PFSK-1 (cell line): Measurements from ENCODE around the gene ZNF581.

Experiments used
- FOXP2 ChIP-seq: optimal IDR thresholded peaks from 2 replicates; pipeline ENCODE3; 2011; ENCODE audit warnings: borderline replicate concordance, control low read depth, inconsistent platforms; ENCODE audit not compliant: insufficient read depth; ENCODE audit errors: extremely low read length, extremely low read depth
- POLR2AphosphoS5 ChIP-seq: IDR thresholded peaks from 2 replicates; pipeline ENCODE4 v1.6.1; 2012; ENCODE audit warnings: low read depth, mild to moderate bottlenecking, control low read depth, low read length, moderate library complexity
- SIN3A ChIP-seq: IDR thresholded peaks from 2 replicates; pipeline ENCODE4 v1.6.1; 2012; ENCODE audit warnings: mild to moderate bottlenecking, low read length, moderate library complexity, borderline replicate concordance; ENCODE audit not compliant: insufficient read depth
- TAF1 ChIP-seq: IDR thresholded peaks from 2 replicates; pipeline ENCODE4 v1.6.1; 2012; ENCODE audit warnings: low read length, control low read depth, borderline replicate concordance; ENCODE audit not compliant: insufficient read depth
- TF ChIP-seq, protein P1 (sequence below), 2 experiments: IDR thresholded peaks; 2 replicates each; pipeline versions ENCODE4 v1.6.1 to v1.8.0; 2011 to 2012; ENCODE audit warnings: low read depth in 2 of 2, low read length in 2 of 2, control low read depth in 1 of 2, inconsistent platforms in 1 of 2, mild to moderate bottlenecking in 1 of 2, moderate library complexity in 1 of 2; ENCODE audit not compliant: insufficient read depth in 1 of 2

ZNF581 gene

DNA sequence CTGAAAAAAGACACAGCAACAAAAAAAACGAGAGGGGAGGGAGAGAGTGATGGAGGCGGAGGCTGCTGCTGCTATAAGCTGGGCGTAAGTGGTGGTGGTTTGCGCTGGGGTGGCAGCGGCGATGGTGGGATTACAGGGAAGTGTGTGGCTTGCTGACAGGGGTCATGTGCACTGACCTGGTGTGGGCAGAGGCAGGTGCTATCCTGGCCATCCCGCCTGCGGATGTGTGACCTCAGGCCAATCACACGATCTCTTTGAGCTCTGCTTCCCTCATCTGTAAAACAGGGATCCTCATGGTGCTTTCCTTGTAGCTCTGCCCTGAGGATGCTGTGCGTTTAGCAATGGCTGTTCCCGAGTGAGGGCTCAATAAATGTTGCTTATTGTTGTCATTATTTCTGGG, 5.9 kb upstream of the ZNF581 start:
- TF ChIP-seq POLR2AphosphoS5, result no peak
- TF ChIP-seq, protein P1, sequence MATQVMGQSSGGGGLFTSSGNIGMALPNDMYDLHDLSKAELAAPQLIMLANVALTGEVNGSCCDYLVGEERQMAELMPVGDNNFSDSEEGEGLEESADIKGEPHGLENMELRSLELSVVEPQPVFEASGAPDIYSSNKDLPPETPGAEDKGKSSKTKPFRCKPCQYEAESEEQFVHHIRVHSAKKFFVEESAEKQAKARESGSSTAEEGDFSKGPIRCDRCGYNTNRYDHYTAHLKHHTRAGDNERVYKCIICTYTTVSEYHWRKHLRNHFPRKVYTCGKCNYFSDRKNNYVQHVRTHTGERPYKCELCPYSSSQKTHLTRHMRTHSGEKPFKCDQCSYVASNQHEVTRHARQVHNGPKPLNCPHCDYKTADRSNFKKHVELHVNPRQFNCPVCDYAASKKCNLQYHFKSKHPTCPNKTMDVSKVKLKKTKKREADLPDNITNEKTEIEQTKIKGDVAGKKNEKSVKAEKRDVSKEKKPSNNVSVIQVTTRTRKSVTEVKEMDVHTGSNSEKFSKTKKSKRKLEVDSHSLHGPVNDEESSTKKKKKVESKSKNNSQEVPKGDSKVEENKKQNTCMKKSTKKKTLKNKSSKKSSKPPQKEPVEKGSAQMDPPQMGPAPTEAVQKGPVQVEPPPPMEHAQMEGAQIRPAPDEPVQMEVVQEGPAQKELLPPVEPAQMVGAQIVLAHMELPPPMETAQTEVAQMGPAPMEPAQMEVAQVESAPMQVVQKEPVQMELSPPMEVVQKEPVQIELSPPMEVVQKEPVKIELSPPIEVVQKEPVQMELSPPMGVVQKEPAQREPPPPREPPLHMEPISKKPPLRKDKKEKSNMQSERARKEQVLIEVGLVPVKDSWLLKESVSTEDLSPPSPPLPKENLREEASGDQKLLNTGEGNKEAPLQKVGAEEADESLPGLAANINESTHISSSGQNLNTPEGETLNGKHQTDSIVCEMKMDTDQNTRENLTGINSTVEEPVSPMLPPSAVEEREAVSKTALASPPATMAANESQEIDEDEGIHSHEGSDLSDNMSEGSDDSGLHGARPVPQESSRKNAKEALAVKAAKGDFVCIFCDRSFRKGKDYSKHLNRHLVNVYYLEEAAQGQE (IDR thresholded peaks at IDR 0.05; ENCODE audit: insufficient read depth in 1 of 2, low read depth in 2 of 2, low read length in 2 of 2), result no peak
- TF ChIP-seq TAF1, result no peak

GRCh38 chr19:55638864-55639359, 4.5 kb upstream of the ZNF581 start:
- TF ChIP-seq FOXP2 (no peak), SIN3A (no peak), TAF1 (no peak), POLR2AphosphoS5 (no peak)
- TF ChIP-seq, protein P1 (IDR thresholded peaks at IDR 0.05; ENCODE audit: insufficient read depth in 1 of 2, low read depth in 2 of 2, low read length in 2 of 2), result no peak

DNA sequence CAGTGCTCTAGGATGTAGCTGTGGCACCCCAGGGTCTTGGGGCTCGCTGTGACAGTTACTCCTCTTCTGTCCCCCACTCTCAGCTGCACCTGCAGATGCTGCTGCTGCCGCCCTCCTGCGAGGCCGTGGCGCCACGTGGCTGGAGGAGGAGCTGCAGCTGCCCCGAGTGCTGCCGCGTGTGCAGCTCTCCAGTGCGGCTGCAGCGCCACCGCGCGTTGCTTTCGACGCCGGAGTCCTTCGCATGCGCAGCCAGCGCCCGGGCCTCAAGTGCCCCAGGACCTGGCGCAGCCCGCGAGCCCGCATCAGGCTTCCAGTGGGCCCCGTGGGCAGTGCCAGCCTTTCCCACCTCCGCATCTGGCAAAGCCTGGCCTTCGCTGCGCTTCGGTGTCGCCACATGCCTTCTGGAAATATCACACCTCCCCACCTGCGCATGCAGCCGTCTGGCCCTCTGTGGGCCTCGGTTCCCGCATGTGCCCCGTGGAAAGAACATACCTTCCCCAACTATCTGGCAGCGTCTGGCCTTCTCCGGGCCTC, 3.3 kb upstream of the ZNF581 start:
- TF ChIP-seq FOXP2, result peak; percentile 9
- no peak for TF ChIP-seq TAF1

DNA sequence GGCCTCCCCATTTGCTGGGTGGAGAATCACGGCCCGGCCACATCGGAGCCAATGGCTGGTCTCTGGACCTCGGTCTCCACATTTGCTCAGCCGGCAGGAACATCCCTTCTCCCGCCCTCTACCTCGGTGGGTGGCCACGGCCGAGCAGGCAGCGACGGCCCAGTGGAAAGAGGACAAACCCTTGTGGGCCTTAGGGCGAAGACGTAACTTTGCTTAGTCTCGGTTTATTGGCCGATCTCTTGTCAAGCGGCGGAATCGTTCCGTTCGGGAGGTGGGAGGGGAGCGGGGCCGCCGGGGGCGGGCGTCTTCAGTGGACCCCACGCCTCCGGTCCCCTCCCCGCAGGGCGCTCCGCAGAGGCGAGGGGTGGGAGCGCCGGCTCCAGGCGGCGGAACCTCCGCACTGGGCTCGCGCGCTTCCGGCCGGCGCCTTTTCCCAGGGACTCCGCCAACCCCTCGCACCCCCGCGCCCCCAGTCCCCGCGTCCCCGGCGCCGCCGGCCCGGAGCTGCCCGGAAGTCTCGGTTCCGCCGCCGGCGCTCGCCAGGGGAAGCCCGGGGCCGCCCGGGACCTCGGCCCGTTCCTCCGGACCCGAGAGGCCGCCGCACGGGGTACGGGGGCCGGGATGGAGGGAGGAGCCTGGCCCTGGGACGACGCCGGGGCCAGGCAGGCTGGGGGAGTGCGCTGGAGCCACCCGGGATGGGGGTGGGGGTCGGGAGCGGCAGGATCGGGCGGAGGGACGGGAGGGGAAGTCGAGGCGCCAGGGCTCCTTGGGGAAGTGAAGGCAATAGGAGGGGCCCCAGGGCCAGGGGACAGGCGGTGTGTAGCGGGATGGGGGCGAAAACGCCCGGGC, 2.6 kb upstream of the ZNF581 start, which contains the start of gene ZNF580:
ZNF580 (plus strand) TSS at position 426 of the 849 bp plus-strand sequence. CDS start 1,507 bp downstream, outside the sequence.
- TF ChIP-seq TAF1 (0 out of 2 replicates have a peak, but pooled peaks have one; percentile 51), FOXP2 (peak; percentile 26), POLR2AphosphoS5 (no peak), SIN3A (no peak)
- TF ChIP-seq, protein P1 (IDR thresholded peaks at IDR 0.05; ENCODE audit: insufficient read depth in 1 of 2, low read depth in 2 of 2, low read length in 2 of 2), result no peak

DNA sequence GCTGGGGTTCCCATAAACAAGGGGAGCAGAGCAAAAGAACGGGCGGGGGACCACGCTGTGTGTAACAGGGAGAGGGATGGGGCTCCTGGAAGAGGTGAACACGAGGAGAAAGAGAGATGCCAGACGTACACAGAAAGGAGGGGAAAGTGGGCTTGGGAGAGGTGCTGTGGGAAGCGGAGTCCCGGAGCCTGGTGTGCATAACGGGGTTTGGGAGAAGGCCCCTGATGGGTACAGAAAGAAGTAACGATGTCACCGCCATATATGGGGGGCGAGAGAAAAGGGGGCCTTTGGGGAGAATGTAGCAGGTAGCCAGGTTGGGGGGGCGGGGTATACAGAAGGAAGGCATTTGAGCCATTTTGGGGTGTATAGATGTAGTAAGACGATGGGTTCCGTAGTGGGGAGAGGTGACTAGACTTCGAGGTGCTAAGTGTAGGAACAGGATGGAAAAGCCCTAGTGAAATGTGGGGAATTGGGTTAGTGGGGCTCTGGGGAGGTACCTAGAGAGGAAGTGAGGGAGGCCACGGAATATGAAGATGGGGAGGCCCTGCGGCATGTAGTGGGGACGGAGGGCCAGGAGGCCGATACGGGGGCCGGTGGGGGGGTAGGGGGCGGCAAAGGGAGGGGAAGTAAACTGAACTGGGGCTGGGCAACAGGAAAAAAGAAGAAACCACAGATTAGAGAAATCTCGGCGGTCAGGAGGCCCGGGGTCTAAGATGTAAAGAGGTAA, 1.9 kb upstream of the ZNF581 start:
- no peak for TF ChIP-seq POLR2AphosphoS5
- no peak for TF ChIP-seq SIN3A
- no peak for TF ChIP-seq FOXP2
- TF ChIP-seq TAF1, result no peak
- TF ChIP-seq, protein P1 (IDR thresholded peaks at IDR 0.05; ENCODE audit: insufficient read depth in 1 of 2, low read depth in 2 of 2, low read length in 2 of 2), result no peak
